ENCODE results near the gene SLC12A1. TPM values are rescaled to one million over a fixed set of nuclear protein-coding genes. Genes with fewer than 3 reads are reported as not detected.

Gene SLC12A1
- total and polyA plus RNA-seq, 2 experiments from 2014 or later, result not detected

DNA sequence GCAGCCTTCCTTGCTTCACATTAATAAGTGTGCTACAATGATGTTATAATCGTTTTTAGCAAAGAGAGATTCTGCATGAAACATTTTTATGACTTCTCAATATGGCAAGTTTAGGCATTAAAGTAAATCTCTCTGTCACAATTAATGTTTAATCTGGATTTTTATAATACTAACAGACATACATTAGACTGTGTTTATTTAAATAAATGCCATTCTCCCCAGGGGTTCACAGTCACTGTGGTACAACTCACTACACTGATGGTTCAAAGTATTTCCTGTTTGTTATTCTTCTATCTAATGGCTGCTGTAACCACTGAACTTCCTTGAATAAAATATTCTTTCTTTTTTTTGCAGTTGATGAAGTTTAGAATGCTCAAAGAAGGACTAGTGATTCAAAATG is 59.0 kb downstream of the SLC12A1 start:
- H3K27ac ChIP-seq, result no peak overlapping the region
- no peaks in the 10 kb centered on the region for H3K27me3 ChIP-seq
- TF ChIP-seq CTCF (IDR thresholded peaks at IDR 0.05; ENCODE audit: low read depth, low read length), result no peak

DNA sequence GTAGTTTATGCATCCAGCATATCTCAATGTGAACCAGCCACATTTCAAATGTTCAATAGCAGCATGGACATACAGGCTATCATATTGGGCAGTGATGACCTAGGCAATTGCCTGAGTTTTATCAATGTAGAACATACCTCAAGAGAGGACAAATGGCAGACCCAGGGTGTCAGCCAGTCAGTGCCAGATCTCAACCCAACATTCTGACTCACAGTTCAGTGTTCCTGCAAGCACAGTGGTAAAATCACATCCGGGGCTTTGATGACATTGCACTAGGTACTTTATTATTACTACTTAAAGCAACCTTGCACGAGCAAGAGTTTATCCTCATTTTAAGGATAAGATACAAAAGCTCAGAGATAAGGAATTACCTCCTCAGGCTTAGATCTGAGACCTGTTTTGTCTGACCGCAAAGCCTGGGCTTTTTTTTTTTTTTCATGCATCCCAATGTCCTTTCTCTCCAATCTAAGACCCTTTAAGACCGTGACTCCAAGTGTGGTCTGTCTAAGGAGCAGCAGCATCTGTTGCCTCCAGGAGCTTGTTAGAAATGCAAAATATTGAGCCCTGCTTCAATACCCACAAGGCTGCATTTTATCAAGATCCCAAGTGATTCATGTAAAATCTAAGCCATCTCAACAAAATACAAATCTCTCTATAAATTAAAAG is 60.1 kb downstream of the SLC12A1 start:
- H3K9me3 ChIP-seq (ENCODE audit: low read depth), result no peaks in the 10 kb centered on the region
- H3K27me3 ChIP-seq, result no peaks in the 10 kb centered on the region
- H3K4me1 ChIP-seq (ENCODE audit: low read depth), result no peaks in the 10 kb centered on the region
- DNase-seq (ENCODE audit: low read depth in 1 of 2, low spot score in 1 of 2), result no peak
- no peak for TF ChIP-seq CTCF (IDR thresholded peaks at IDR 0.05; ENCODE audit: low read depth, low read length)
- H3K36me3 ChIP-seq, result no peaks in the 10 kb centered on the region
- no peak overlapping the region for H3K4me3 ChIP-seq
- no peak overlapping the region for H3K27ac ChIP-seq

More for the DNA sequence above, 59.0 kb downstream of the SLC12A1 start:
- H3K36me3 ChIP-seq, result no peaks in the 10 kb centered on the region
- no peak for DNase-seq (ENCODE audit: low read depth in 1 of 2, low spot score in 1 of 2)
- H3K4me3 ChIP-seq, result no peak overlapping the region
- no peaks in the 10 kb centered on the region for H3K9me3 ChIP-seq (ENCODE audit: low read depth)
- H3K4me1 ChIP-seq (ENCODE audit: low read depth), result no peaks in the 10 kb centered on the region

GRCh38 chr15:48267766-48268165 is 61.7 kb downstream of the SLC12A1 start:
- Histone ChIP-seq H3K4me1 (ENCODE audit: low read depth) (no peaks in the 10 kb centered on the region), H3K27ac (no peak overlapping the region), H3K9me3 (ENCODE audit: low read depth) (no peaks in the 10 kb centered on the region), H3K4me3 (no peak overlapping the region), H3K27me3 (no peaks in the 10 kb centered on the region), H3K36me3 (no peaks in the 10 kb centered on the region)
- no peak for TF ChIP-seq CTCF (IDR thresholded peaks at IDR 0.05; ENCODE audit: low read depth, low read length)
- DNase-seq (ENCODE audit: low read depth in 1 of 2, low spot score in 1 of 2), result no peak

GRCh38 chr15:48273049-48273448 is 66.9 kb downstream of the SLC12A1 start:
- no peak for DNase-seq (ENCODE audit: low read depth in 1 of 2, low spot score in 1 of 2)
- Histone ChIP-seq H3K27ac (no peak overlapping the region), H3K36me3 (no peaks in the 10 kb centered on the region), H3K27me3 (no peaks in the 10 kb centered on the region), H3K4me3 (no peak overlapping the region), H3K9me3 (ENCODE audit: low read depth) (no peaks in the 10 kb centered on the region), H3K4me1 (ENCODE audit: low read depth) (no peaks in the 10 kb centered on the region)
- no peak for TF ChIP-seq CTCF (IDR thresholded peaks at IDR 0.05; ENCODE audit: low read depth, low read length)

- H3K9me3 ChIP-seq (ENCODE audit: low read depth), result no peaks in the 10 kb centered on the region
- no peak for DNase-seq (ENCODE audit: low read depth in 1 of 2, low spot score in 1 of 2)
- peaks cover 5% of the 10 kb centered on the region for H3K4me1 ChIP-seq (ENCODE audit: low read depth)
- H3K36me3 ChIP-seq, result no peaks in the 10 kb centered on the region
- no peak overlapping the region for H3K4me3 ChIP-seq
- H3K27ac ChIP-seq, result no peak overlapping the region
- no peaks in the 10 kb centered on the region for H3K27me3 ChIP-seq
- TF ChIP-seq CTCF (IDR thresholded peaks at IDR 0.05; ENCODE audit: low read depth, low read length), result no peak
Measured at GRCh38 chr15:48278666-48279065, 72.6 kb downstream of the SLC12A1 start.
